G401 (cell line): ENCODE data around the gene RS1. TPM values are rescaled to one million over a fixed set of nuclear protein-coding genes. Genes with fewer than 3 reads are reported as not detected.

Source experiments
- DNase-seq: peaks from one replicate; pipeline ENCODE4 v3.0.0-alpha.2; 2015; ENCODE audit warnings: low spot score
- in situ Hi-C: cut with HindIII; loops from 2 replicates; pipeline ENCODE4 v1.10.0; 2016; ENCODE audit warnings: low sequenced_read_pairs, mixed read lengths
- total RNA-seq: library from RNA; depleted of rRNA; stranded (reverse); fragments of >200 nt; shearing (Covaris generic); gene quantifications from 2 replicates; pipeline ENCODE4 v1.2.3, GENCODE V29; 2014; rRNA removed

RS1 gene
- total RNA-seq, 1 experiment from 2014 or later: not detected

DNA sequence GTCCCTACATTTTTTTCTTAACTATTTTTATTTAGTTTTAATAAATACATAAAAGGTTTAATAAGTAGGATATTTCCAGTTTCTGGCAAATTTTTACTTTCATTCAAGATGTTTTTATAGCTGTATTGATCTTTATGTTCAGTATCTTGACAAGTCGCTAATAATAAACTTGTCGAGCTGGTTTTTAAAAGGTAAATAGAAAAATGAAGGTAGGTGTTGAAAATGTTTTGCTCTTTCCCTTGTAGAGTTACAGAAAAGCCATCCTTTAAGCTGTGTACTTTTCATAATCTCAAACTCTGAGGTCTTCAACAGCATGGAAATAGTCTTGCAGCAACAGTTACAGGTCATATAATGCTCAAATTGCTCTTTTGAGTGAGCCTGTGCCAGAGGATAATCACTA lies 52.6 kb downstream of the RS1 start:
- DNase-seq: no peak
- in situ Hi-C loops: no loop called here

DNA sequence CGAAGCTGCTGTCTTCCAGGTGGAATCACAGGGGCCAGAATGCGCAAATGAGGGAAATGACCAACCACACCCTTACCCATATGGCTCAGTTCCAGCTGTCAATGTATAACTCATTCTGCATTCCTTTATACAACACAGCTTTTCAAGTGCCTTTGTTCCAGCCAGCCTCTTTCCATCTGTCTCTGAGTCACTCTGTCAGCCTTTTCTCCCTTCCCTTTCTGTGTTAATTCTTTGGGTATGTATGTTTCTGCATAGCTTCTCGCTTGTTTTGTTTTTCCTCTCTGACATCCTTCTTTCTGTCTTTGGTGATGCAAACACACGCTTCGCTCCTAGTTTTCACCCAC lies 54.5 kb downstream of the RS1 start:
- DNase-seq: no peak
- in situ Hi-C loops: no loop called here

DNA sequence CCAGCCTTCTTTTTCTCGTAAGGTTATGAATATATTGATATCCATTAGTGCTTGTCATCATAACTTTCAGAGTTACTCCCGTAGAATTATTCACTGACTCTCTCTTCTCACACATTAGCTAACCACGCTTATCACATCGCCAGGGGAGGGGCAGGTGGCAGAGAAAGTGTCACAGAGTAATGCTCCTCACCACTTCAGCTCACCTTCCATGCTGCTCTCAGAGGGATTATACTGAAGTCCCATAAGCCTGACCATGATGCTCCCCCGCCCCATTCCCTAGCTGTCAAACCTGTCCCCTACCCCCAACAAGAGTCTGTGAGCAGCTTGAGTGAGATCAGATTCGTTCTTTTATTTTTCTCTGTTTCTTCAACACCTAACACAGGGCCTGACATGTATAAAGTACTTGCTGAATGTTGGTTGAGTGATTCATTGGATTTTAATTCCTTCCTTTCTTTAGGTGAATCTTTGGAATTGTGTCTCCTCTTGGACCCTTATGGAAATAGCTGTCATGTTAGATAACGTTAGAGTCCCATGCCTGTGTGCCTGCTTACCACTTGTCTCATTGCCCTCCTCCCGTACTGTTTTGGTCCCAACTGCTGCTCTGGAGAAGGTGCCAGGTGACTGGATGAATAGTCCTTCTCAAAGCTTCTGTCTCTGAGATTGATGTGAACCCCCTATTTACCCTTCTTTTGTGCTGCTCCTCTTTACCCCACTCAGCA lies 55.1 kb downstream of the RS1 start:
- in situ Hi-C loops: no loop called here
- peak; percentile 1 for DNase-seq

DNA sequence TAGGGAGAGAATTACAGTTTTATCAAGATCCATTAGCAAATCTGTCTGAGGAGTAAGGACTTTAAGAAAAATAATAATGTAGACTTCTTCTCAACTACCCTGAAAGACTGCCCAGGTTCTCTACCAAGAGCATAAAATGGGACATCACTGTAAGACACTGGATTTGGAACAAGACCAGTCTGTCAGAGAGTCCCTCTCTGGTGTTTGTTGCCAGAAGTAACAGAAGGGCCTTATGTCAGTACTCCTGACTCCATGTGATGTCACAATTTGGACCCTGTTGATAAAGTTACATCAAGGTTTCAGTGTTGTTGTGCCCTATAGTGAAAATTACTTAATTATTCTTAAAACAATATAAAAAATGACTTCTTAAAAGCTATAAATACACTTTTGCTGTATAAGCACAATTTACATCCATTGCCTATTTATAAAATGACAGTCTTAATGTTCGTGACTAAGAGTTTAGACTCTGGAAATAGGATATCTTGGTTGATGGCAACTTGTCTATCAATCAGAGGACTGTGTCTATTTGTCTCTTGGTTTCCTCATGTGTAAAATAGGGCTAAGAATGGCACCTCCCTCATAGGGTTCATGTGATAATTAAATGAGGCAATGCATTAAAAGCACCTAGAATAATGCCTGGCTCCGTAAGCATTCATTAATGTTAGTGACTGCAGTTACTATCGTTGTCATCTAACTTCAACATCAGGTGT lies 57.8 kb downstream of the RS1 start:
- in situ Hi-C loops: no loop called here
- DNase-seq: peak; percentile 76

DNA sequence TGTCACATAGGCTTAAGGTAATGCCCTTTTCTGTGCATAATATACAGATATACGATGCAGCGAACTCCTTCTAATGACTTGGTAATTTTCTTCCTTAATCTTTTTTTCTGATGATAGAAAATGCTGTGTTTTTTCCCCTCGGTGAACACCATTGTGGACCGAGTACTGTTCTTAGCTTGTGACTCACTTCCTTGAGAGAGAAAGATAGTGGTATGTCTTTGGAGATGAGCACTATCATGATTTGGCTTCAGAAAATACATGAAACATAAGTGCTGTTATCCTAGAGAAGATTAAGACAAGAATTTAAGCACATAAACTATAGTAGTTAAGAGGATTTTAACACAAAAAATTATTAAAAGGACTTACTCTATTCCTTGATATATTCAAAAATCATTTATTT lies 63.9 kb downstream of the RS1 start:
- DNase-seq: no peak
- in situ Hi-C loops: no loop called here

DNA sequence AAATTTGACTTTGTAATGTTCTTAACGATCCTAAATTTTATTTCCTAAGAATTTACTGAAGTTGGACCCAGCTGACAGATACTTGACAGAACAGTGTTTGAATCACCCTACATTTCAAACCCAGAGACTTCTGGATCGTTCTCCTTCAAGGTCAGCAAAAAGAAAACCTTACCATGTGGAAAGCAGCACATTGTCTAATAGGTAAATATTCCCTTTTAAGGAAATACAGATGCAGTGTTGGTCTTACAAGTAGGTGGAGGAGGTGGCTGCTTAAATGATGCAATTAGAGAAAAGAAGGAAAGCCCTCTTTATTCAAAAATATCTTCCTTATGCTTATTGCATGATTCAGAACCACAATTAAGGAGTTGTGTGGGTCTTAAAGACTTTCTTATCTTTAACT lies 73.5 kb downstream of the RS1 start:
- in situ Hi-C loops: no loop called here
- DNase-seq: no peak

DNA sequence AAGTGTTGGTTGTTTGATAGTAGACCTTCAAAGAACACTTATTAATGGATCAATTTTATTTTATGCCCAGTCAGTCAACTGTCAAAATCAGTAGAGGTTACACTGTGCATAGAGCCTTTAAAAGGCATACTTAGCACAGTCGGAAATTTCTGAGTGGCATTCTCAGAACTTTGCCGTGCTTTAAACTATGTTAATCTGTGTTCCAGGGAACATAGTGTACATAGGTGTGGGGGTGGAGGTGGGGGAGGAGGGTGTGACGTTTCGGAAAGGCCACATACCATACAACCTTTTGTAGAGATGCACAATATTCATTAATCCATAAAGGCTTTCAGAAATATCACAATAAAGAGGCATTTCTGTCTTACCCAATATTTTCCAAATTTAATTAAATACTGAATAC lies 75.8 kb downstream of the RS1 start:
- in situ Hi-C loops: no loop called here
- no peak for DNase-seq

DNA sequence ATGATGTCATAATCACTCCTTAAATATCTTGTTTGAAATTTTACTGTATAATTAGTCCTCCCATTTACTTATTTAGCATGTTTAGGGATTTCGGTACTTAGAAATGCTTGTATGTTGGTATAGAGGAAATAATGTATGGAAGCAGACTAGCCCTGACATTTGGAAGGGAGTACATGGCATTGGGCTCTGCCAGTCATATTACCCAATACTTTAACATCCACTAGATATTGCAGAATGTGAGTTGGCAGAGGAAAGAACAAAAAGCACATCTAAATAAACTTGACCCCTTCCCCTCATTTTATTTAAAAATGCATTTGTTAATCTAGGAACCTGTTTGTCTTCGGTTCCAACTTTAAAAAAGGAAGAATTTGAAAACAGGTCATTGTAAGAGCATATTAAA lies 77.8 kb downstream of the RS1 start:
- in situ Hi-C loops: no loop called here
- DNase-seq: no peak

DNA sequence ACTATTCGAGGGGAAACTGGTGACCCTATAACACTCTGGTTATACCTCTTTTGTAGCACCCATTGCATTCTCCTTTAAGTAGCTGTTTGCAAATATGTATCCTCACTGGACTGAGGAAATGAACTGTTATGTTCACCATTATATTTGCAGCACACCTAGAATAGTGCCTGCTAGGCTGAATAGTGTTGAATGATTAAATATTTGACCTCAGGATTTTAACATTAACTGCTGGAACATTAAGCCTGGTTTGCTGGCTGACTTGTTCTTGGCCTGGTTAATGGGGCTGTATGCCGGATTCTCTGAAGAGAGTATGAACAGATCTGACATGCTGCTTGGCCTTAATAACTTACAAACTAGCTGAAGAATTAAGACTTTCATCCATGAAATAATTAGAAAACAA lies 80.1 kb downstream of the RS1 start:
- no peak for DNase-seq
- in situ Hi-C loops: no loop called here

Other genes starting within 250 kb of the RS1 start
- gene CDKL5, start 246.5 kb downstream of the RS1 start, total RNA-seq: not detected in 2 replicates
- gene PPEF1, start 35.5 kb upstream of the RS1 start, total RNA-seq: not detected in 2 replicates